Measurements from ENCODE around the gene AKT2. TPM values are rescaled to one million over a fixed set of nuclear protein-coding genes. Genes with fewer than 3 reads are reported as not detected.

The AKT2 gene
- polyA plus RNA-seq, 3 donors = 11.4 to 122 (median 16.3) TPM

DNA sequence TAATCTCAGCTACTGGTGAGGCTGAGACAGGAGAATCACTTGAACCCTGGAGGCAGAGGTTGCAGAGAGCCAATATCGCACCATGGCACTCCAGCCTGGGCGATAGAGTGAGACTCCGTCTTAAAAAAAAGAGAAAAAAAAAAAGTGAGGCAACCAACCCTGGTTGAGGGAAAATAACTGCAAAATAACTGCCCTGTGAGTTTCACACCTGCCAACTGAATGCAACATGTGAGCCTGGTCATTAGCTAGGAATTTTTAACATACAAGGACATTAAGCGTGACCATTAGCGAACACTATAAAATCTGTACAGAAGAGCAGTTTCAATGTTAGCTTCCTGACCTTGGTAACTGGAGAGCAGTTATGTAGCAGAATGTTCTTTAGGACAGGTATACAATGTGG is 56.3 kb downstream of the AKT2 start:
- no peak overlapping the region for H3K9ac ChIP-seq (ENCODE audit: insufficient read depth, low read length, poor library complexity, severe bottlenecking)
- H3K79me2 ChIP-seq (ENCODE audit: insufficient read depth, low read length) = no peaks in the 10 kb centered on the region
- H3K27ac Mint-ChIP-seq = no peak overlapping the region
- no peak overlapping the region for H3K27ac ChIP-seq (ENCODE audit: low read depth in 1 of 2, low read length in 2 of 2)
- H3K36me3 Mint-ChIP-seq = peaks cover 6 to 9% of the 10 kb centered on the region in 2 donors
- peaks cover 52 to 62% (median 60%) of the 10 kb centered on the region in 3 donors for H3K27me3 Mint-ChIP-seq (ENCODE audit: low read depth in 3 of 3)
- peaks cover 7 to 12% of the 10 kb centered on the region in 2 donors for H3K36me3 ChIP-seq (replicated peaks in 1 of 2; ENCODE audit: control insufficient read depth in 1 of 2, insufficient read depth in 2 of 2, low read length in 2 of 2)
- WGBS (ENCODE audit: insufficient coverage) = 96% methylated on average over 5 of the region's 5 CpGs
- no peak overlapping the region for H3K4me3 Mint-ChIP-seq
- peaks cover 31 to 45% of the 10 kb centered on the region in 2 donors for H3K27me3 ChIP-seq (ENCODE audit: control insufficient read depth in 2 of 2, insufficient read depth in 2 of 2, low read length in 2 of 2)
- H3K9me3 Mint-ChIP-seq = peaks cover 2 to 23% (median 9%) of the 10 kb centered on the region in 7 donors
- intact Hi-C loops (cut with micrococcal nuclease) = no loop called here
- H3K4me1 ChIP-seq (ENCODE audit: control insufficient read depth in 1 of 2, insufficient read depth in 2 of 2, low read length in 2 of 2) = no peaks in the 10 kb centered on the region
- no peak overlapping the region for H2AFZ ChIP-seq (ENCODE audit: insufficient read depth, low read depth, low read length, poor library complexity, severe bottlenecking)
- H4K20me1 ChIP-seq (ENCODE audit: insufficient read depth, low read length) = no peaks in the 10 kb centered on the region
- H3K9me3 ChIP-seq (replicated peaks in 1 of 2; ENCODE audit: control insufficient read depth in 1 of 2, insufficient read depth in 1 of 2, low read length in 2 of 2) = peaks cover 0 to 17% of the 10 kb centered on the region in 2 donors
- H3K4me1 Mint-ChIP-seq = peaks cover 10% of the 10 kb centered on the region
- TF ChIP-seq, protein P1, sequence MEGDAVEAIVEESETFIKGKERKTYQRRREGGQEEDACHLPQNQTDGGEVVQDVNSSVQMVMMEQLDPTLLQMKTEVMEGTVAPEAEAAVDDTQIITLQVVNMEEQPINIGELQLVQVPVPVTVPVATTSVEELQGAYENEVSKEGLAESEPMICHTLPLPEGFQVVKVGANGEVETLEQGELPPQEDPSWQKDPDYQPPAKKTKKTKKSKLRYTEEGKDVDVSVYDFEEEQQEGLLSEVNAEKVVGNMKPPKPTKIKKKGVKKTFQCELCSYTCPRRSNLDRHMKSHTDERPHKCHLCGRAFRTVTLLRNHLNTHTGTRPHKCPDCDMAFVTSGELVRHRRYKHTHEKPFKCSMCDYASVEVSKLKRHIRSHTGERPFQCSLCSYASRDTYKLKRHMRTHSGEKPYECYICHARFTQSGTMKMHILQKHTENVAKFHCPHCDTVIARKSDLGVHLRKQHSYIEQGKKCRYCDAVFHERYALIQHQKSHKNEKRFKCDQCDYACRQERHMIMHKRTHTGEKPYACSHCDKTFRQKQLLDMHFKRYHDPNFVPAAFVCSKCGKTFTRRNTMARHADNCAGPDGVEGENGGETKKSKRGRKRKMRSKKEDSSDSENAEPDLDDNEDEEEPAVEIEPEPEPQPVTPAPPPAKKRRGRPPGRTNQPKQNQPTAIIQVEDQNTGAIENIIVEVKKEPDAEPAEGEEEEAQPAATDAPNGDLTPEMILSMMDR (IDR thresholded peaks at IDR 0.05) = no peak
- H3K4me2 ChIP-seq (replicated peaks; ENCODE audit: extremely low read depth, low read length, poor library complexity, severe bottlenecking) = no peak overlapping the region
- no peak overlapping the region for H3K4me3 ChIP-seq (replicated peaks in 1 of 3; ENCODE audit: low read depth in 2 of 3, low read length in 3 of 3)
- DNase-seq = no peak

DNA sequence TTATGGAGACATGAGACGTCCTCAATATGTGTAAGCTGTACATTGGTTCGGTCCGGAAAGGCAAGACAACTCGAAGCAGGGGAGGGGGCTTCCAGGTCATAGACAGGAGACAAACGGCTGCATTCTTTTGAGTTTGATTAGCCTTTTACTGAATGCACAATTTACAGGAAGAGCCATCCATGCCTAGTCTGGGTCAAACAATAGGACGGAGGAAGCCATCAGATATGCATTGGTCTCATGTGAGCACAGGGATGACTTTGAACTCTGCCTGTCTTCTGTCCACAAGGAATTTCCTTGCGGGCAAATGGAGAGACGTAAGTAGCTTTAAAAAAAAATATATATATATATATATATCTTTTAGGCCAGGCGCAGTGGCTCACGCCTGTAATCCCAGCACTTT is 56.8 kb downstream of the AKT2 start:
- no peak overlapping the region for H2AFZ ChIP-seq (ENCODE audit: insufficient read depth, low read depth, low read length, poor library complexity, severe bottlenecking)
- H3K79me2 ChIP-seq (ENCODE audit: insufficient read depth, low read length) = no peaks in the 10 kb centered on the region
- DNase-seq = no peak
- H3K4me3 ChIP-seq (replicated peaks in 1 of 3; ENCODE audit: low read depth in 2 of 3, low read length in 3 of 3) = no peak overlapping the region
- Mint-ChIP-seq H3K4me1 (peaks cover 10% of the 10 kb centered on the region), H3K4me3 (peak overlapping the region in 1 of 2 donors; percentile 47), H3K9me3 (peaks cover 2 to 28% (median 12%) of the 10 kb centered on the region in 7 donors), H3K27ac (no peak overlapping the region), H3K27me3 (ENCODE audit: low read depth in 3 of 3) (peaks cover 58 to 67% (median 65%) of the 10 kb centered on the region in 3 donors), H3K36me3 (peaks cover 4 to 6% of the 10 kb centered on the region in 2 donors)
- H3K36me3 ChIP-seq (replicated peaks in 1 of 2; ENCODE audit: control insufficient read depth in 1 of 2, insufficient read depth in 2 of 2, low read length in 2 of 2) = peaks cover 4 to 7% of the 10 kb centered on the region in 2 donors
- intact Hi-C loops (cut with micrococcal nuclease) = no loop called here
- 57% methylated on average over 6 of the region's 10 CpGs for WGBS (ENCODE audit: insufficient coverage)
- H3K27ac ChIP-seq (ENCODE audit: low read depth in 1 of 2, low read length in 2 of 2) = no peak overlapping the region
- no peaks in the 10 kb centered on the region for H3K4me1 ChIP-seq (ENCODE audit: control insufficient read depth in 1 of 2, insufficient read depth in 2 of 2, low read length in 2 of 2)
- TF ChIP-seq, protein P1 (IDR thresholded peaks at IDR 0.05) = no peak
- peaks cover 36 to 50% of the 10 kb centered on the region in 2 donors for H3K27me3 ChIP-seq (ENCODE audit: control insufficient read depth in 2 of 2, insufficient read depth in 2 of 2, low read length in 2 of 2)
- no peak overlapping the region for H3K9ac ChIP-seq (ENCODE audit: insufficient read depth, low read length, poor library complexity, severe bottlenecking)
- no peaks in the 10 kb centered on the region for H4K20me1 ChIP-seq (ENCODE audit: insufficient read depth, low read length)
- H3K9me3 ChIP-seq (replicated peaks in 1 of 2; ENCODE audit: control insufficient read depth in 1 of 2, insufficient read depth in 1 of 2, low read length in 2 of 2) = peaks cover 0 to 19% of the 10 kb centered on the region in 2 donors
- H3K4me2 ChIP-seq (replicated peaks; ENCODE audit: extremely low read depth, low read length, poor library complexity, severe bottlenecking) = no peak overlapping the region
